Right atrium auricular region (tissue), 2 donors: ENCODE measurements around the gene STX16. TPM values are rescaled to one million over a fixed set of nuclear protein-coding genes. Genes with fewer than 3 reads are reported as not detected.
A peak's percentile ranks its signal among the peaks of the same experiment; 100 is the strongest.

Source experiments
- DNase-seq: peaks from one replicate; pipeline ENCODE4 v3.0.0-alpha.2; 2019; ENCODE audit warnings: low spot score
- H3K27ac ChIP-seq, 2 donors: fragments of 200-600 bp; sonication (generic); 1 replicate in 1 of 2; 2 replicates in 1 of 2; pipeline ENCODE4 v1.5.1; 2016 to 2019
- H3K27me3 ChIP-seq, 2 donors: fragments of 200-600 bp; sonication (generic); one replicate each; pipeline versions ENCODE4 v1.5.1 to v1.6.0; 2017 to 2019
- H3K36me3 ChIP-seq: fragments of 200-600 bp; sonication (generic); one replicate; pipeline ENCODE4 v1.5.1; 2016
- H3K4me1 ChIP-seq, 2 donors: fragments of 200-600 bp; sonication (generic); one replicate each; pipeline versions ENCODE4 v1.5.1 to v1.6.0; 2017 to 2019
- H3K4me3 ChIP-seq, 2 donors: fragments of 200-600 bp; sonication (generic); 1 replicate in 1 of 2; 2 replicates in 1 of 2; pipeline ENCODE4 v1.5.1; 2017 to 2019; ENCODE audit warnings: mild to moderate bottlenecking in 1 of 2, moderate library complexity in 1 of 2
- H3K9me3 ChIP-seq, 2 donors: fragments of 200-600 bp; sonication (generic); one replicate each; pipeline ENCODE4 v1.5.1; 2019
- CTCF ChIP-seq, 2 donors: fragments of 200-600 bp; sonication (generic); IDR thresholded peaks; one replicate each; pipeline ENCODE4 v1.5.1; 2019; ENCODE audit warnings: antibody characterized with exemption in 2 of 2
- total RNA-seq, 2 donors: library from RNA; depleted of rRNA; stranded (reverse); fragments of >200 nt; gene quantifications; one replicate each; pipeline ENCODE4 v1.1.0, GENCODE V29; 2016

STX16 gene
- total RNA-seq, 2 donors from 2014 or later, result 20.9 to 26.1 TPM

- peaks cover 4% of the 10 kb centered on the region for H3K36me3 ChIP-seq
- peak; percentile 40 for DNase-seq
- no peak overlapping the region for H3K4me3 ChIP-seq
- H3K9me3 ChIP-seq, result no peaks in the 10 kb centered on the region
- no peak overlapping the region for H3K27ac ChIP-seq
- H3K4me1 ChIP-seq, result no peaks in the 10 kb centered on the region
- no peak for TF ChIP-seq CTCF (IDR thresholded peaks at IDR 0.05)
- H3K27me3 ChIP-seq, result no peaks in the 10 kb centered on the region
Measured at GRCh38 chr20:58709703-58710039, 58.6 kb downstream of the STX16 start.

GRCh38 chr20:58710481-58711265 is 59.6 kb downstream of the STX16 start:
- no peak for TF ChIP-seq CTCF (IDR thresholded peaks at IDR 0.05)
- Histone ChIP-seq H3K36me3 (peaks cover under 1% of the 10 kb centered on the region), H3K9me3 (no peaks in the 10 kb centered on the region), H3K4me3 (no peak overlapping the region), H3K27ac (no peak overlapping the region), H3K4me1 (no peaks in the 10 kb centered on the region), H3K27me3 (no peaks in the 10 kb centered on the region)
- peak; percentile 50 for DNase-seq

- no peaks in the 10 kb centered on the region for H3K27me3 ChIP-seq
- no peak for TF ChIP-seq CTCF (IDR thresholded peaks at IDR 0.05)
- DNase-seq, result peak; percentile 50
- no peaks in the 10 kb centered on the region for H3K9me3 ChIP-seq
- no peaks in the 10 kb centered on the region for H3K4me1 ChIP-seq
- H3K4me3 ChIP-seq, result no peak overlapping the region
- H3K36me3 ChIP-seq, result peaks cover 6% of the 10 kb centered on the region
- H3K27ac ChIP-seq, result no peak overlapping the region
Measured at GRCh38 chr20:58711266-58712051, 60.4 kb downstream of the STX16 start.

GRCh38 chr20:58712151-58712791 is 61.2 kb downstream of the STX16 start:
- H3K36me3 ChIP-seq, result peaks cover 6% of the 10 kb centered on the region
- DNase-seq, result peak; percentile 44
- H3K4me3 ChIP-seq, result no peak overlapping the region
- no peaks in the 10 kb centered on the region for H3K9me3 ChIP-seq
- H3K27me3 ChIP-seq, result no peaks in the 10 kb centered on the region
- H3K4me1 ChIP-seq, result no peaks in the 10 kb centered on the region
- no peak overlapping the region for H3K27ac ChIP-seq
- no peak for TF ChIP-seq CTCF (IDR thresholded peaks at IDR 0.05)

- Histone ChIP-seq H3K4me1 (no peaks in the 10 kb centered on the region), H3K27me3 (no peaks in the 10 kb centered on the region), H3K4me3 (no peak overlapping the region), H3K9me3 (no peaks in the 10 kb centered on the region), H3K36me3 (peaks cover 6% of the 10 kb centered on the region), H3K27ac (no peak overlapping the region)
- no peak for TF ChIP-seq CTCF (IDR thresholded peaks at IDR 0.05)
- DNase-seq, result peak; percentile 47
Measured at GRCh38 chr20:58712806-58713731, 62.0 kb downstream of the STX16 start.
